H9 (cell line): ENCODE results near the gene ILDR1. TPM values are rescaled to one million over a fixed set of nuclear protein-coding genes. Genes with fewer than 3 reads are reported as not detected.

ENCODE experiments used
- DNase-seq: peaks from one replicate; pipeline ENCODE4 v3.0.0-alpha.2; 2017
- H2AFZ ChIP-seq: one replicate; pipeline ENCODE4 v1.6.1; 2013; ENCODE audit warnings: mild to moderate bottlenecking, low read length, control low read depth, moderate library complexity
- H2AK5ac ChIP-seq: 2 replicates; pipeline ENCODE4 v1.6.1; 2013; ENCODE audit warnings: low read length, control low read depth, mixed read lengths; ENCODE audit not compliant: insufficient read length
- H2BK120ac ChIP-seq: one replicate; pipeline ENCODE4 v1.6.1; 2013; ENCODE audit warnings: low read depth, mild to moderate bottlenecking, low read length, control low read depth, inconsistent platforms; ENCODE audit not compliant: poor library complexity, severe bottlenecking
- H2BK12ac ChIP-seq: 2 replicates; pipeline ENCODE4 v1.6.1; 2013; ENCODE audit warnings: low read length, control low read depth, mixed read lengths, low read depth; ENCODE audit not compliant: insufficient read length
- H2BK15ac ChIP-seq: 2 replicates; pipeline ENCODE4 v1.6.1; 2013; ENCODE audit warnings: low read depth, low read length, control low read depth
- H2BK20ac ChIP-seq: one replicate; pipeline ENCODE4 v1.6.1; 2013; ENCODE audit warnings: low read depth, mild to moderate bottlenecking, low read length, control low read depth, inconsistent platforms; ENCODE audit not compliant: poor library complexity, severe bottlenecking
- H2BK5ac ChIP-seq: 2 replicates; pipeline ENCODE4 v1.6.1; 2013; ENCODE audit warnings: low read length, control low read depth, mixed read lengths; ENCODE audit not compliant: insufficient read length
- H3K14ac ChIP-seq: 2 replicates; pipeline ENCODE4 v1.6.1; 2013; ENCODE audit warnings: low read length, control low read depth; ENCODE audit not compliant: insufficient read depth
- H3K18ac ChIP-seq: 2 replicates; pipeline ENCODE4 v1.6.1; 2013; ENCODE audit warnings: low read depth, mild to moderate bottlenecking, mixed read lengths, low read length, control low read depth; ENCODE audit not compliant: insufficient read length
- H3K23ac ChIP-seq: 2 replicates; pipeline ENCODE4 v1.6.1; 2013; ENCODE audit warnings: low read length, control low read depth, mixed read lengths, low read depth; ENCODE audit not compliant: insufficient read length
- H3K23me2 ChIP-seq: 2 replicates; pipeline ENCODE4 v1.6.1; 2013; ENCODE audit warnings: low read depth, mild to moderate bottlenecking, mixed read lengths, low read length, control low read depth; ENCODE audit not compliant: insufficient read length, poor library complexity, severe bottlenecking
- H3K27ac ChIP-seq: 2 replicates; pipeline ENCODE4 v1.5.1; 2013; ENCODE audit warnings: low read length, control low read depth, mixed read lengths, low read depth; ENCODE audit not compliant: insufficient read length
- H3K27me3 ChIP-seq: 2 replicates; pipeline ENCODE4 v1.6.1; 2013; ENCODE audit warnings: low read length, control low read depth, inconsistent platforms; ENCODE audit not compliant: insufficient read depth
- H3K4ac ChIP-seq: 2 replicates; pipeline ENCODE4 v1.6.1; 2013; ENCODE audit warnings: low read depth, mild to moderate bottlenecking, control low read depth, inconsistent platforms, low read length, moderate library complexity
- H3K4me1 ChIP-seq: 2 replicates; pipeline ENCODE4 v1.6.1; 2013; ENCODE audit warnings: low read length, control low read depth, inconsistent platforms; ENCODE audit not compliant: insufficient read depth
- H3K4me2 ChIP-seq: 2 replicates; pipeline ENCODE4 v1.6.1; 2013; ENCODE audit warnings: low read length, control low read depth, mixed read lengths; ENCODE audit not compliant: insufficient read length, insufficient read depth
- H3K56ac ChIP-seq: 2 replicates; pipeline ENCODE4 v1.6.1; 2013; ENCODE audit warnings: low read depth, mild to moderate bottlenecking, mixed read lengths, low read length, control low read depth; ENCODE audit not compliant: insufficient read length
- H3K79me1 ChIP-seq: 2 replicates; pipeline ENCODE4 v1.6.1; 2013; ENCODE audit warnings: low read depth, mild to moderate bottlenecking, moderate library complexity, low read length, control low read depth, inconsistent platforms; ENCODE audit not compliant: insufficient read depth, poor library complexity, severe bottlenecking
- H3K79me2 ChIP-seq: 2 replicates; pipeline ENCODE4 v1.6.1; 2013; ENCODE audit warnings: low read length, control low read depth, inconsistent platforms; ENCODE audit not compliant: insufficient read depth
- H3K9ac ChIP-seq: 2 replicates; pipeline ENCODE4 v1.6.1; 2013; ENCODE audit warnings: low read length, control low read depth, mixed read lengths; ENCODE audit not compliant: insufficient read length; ENCODE audit errors: extremely low read depth
- H3K9me3 ChIP-seq: one replicate; pipeline ENCODE4 v1.6.1; 2013; ENCODE audit warnings: low read depth, low read length, inconsistent platforms; ENCODE audit not compliant: control insufficient read depth
- H3T11ph ChIP-seq: one replicate; pipeline ENCODE4 v1.6.1; 2013; ENCODE audit warnings: mild to moderate bottlenecking, low read length, control low read depth, inconsistent platforms
- H4K20me1 ChIP-seq: one replicate; pipeline ENCODE4 v1.6.1; 2013; ENCODE audit not compliant: control insufficient read depth, insufficient read length, insufficient read depth
- H4K5ac ChIP-seq: 2 replicates; pipeline ENCODE4 v1.6.1; 2013; ENCODE audit warnings: low read depth, mild to moderate bottlenecking, mixed read lengths, low read length, control low read depth; ENCODE audit not compliant: insufficient read length
- H4K8ac ChIP-seq: replicated peaks from 2 replicates; pipeline ENCODE4 v1.6.1; 2013; ENCODE audit warnings: low read length, control low read depth, mixed read lengths, low read depth; ENCODE audit not compliant: insufficient read length
- H4K91ac ChIP-seq: 2 replicates; pipeline ENCODE4 v1.6.1; 2013; ENCODE audit warnings: low read depth, mild to moderate bottlenecking, moderate library complexity, mixed read lengths, low read length, control low read depth; ENCODE audit not compliant: insufficient read length
- H3K27ac Mint-ChIP-seq, 3 experiments: 2 replicates in 2 of 3; 3 replicates in 1 of 3; pipeline ENCODE4 v1.8.0; 2020 to 2021; ENCODE audit warnings: mixed read lengths in 3 of 3, mild to moderate bottlenecking in 1 of 3, moderate library complexity in 1 of 3
- H3K27me3 Mint-ChIP-seq: 2 replicates; pipeline ENCODE4 v1.8.0; 2021; ENCODE audit warnings: low read depth, mild to moderate bottlenecking, moderate library complexity, mixed read lengths
- H3K36me3 Mint-ChIP-seq, 3 experiments: 2 replicates in 2 of 3; 3 replicates in 1 of 3; pipeline ENCODE4 v1.8.0; 2020 to 2021; ENCODE audit warnings: low read depth in 3 of 3, mixed read lengths in 3 of 3; ENCODE audit not compliant: insufficient read depth in 1 of 3
- H3K4me1 Mint-ChIP-seq, 2 experiments: 2 replicates each; pipeline ENCODE4 v1.8.0; 2020; ENCODE audit warnings: mixed read lengths in 2 of 2
- H3K4me3 Mint-ChIP-seq, 2 experiments: 2 replicates in 1 of 2; 3 replicates in 1 of 2; pipeline ENCODE4 v1.8.0; 2020 to 2021; ENCODE audit warnings: mild to moderate bottlenecking in 2 of 2, mixed read lengths in 2 of 2, moderate library complexity in 1 of 2
- H3K9me3 Mint-ChIP-seq, 2 experiments: 2 replicates in 1 of 2; 3 replicates in 1 of 2; pipeline ENCODE4 v1.8.0; 2020; ENCODE audit warnings: mild to moderate bottlenecking in 2 of 2, mixed read lengths in 2 of 2, moderate library complexity in 1 of 2
- WGBS: extraction: QIAGEN DNeasy Blood & Tissue Kit; methylation state at CpG from one replicate; pipeline ENCODE4 v1.1.7; 2013; ENCODE audit warnings: missing lambda C conversion rate, low lambda C conversion rate, mixed read lengths; ENCODE audit not compliant: insufficient read length; ENCODE audit errors: extremely low coverage; 5-methylcytosine and 5-hydroxymethylcytosine counted together
- total RNA-seq: library from RNA; stranded (reverse); gene quantifications from 2 replicates; pipeline ENCODE4 v1.2.1, GENCODE V29; 2021
- TF ChIP-seq, protein P1 (sequence below): fragments of 200-600 bp; sonication (generic); conservative IDR thresholded peaks from 3 replicates; pipeline ENCODE4 v1.8.0; 2021; ENCODE audit warnings: antibody characterized with exemption, mild to moderate bottlenecking

Gene ILDR1
- total RNA-seq, 1 experiment from 2014 or later, result 0.68 TPM

DNA sequence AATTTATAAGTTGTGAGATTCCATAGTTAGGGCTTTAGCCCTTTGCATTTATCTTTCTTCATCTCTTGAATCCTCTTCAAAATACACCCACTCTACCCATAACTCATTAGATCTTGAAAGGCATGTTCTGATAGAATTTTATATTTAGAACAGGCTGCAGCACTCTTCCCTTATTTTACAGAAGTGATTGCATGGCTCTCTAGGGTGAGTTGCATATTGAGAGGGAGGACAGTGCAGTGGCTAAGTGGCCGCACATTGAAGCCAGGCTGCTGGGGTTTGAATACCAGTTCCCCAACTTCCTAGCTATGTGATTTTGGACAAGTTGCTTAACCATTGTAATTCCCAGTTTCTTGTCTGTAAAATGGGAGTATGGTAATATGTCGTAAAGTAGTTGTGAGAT, 35.6 kb upstream of the ILDR1 start:
- Histone ChIP-seq H3T11ph (no peak overlapping the region), H3K79me1 (no peaks in the 10 kb centered on the region), H2BK5ac (no peak overlapping the region), H4K20me1 (no peaks in the 10 kb centered on the region), H3K9me3 (no peaks in the 10 kb centered on the region), H3K27me3 (no peaks in the 10 kb centered on the region), H3K79me2 (no peaks in the 10 kb centered on the region), H4K8ac (no peak overlapping the region), H3K9ac (no peak overlapping the region), H2BK120ac (no peak overlapping the region), H2BK15ac (no peak overlapping the region), H3K27ac (no peak overlapping the region), H3K4me1 (no peaks in the 10 kb centered on the region; the same call in 1 of the 2 replicates), H4K5ac (no peak overlapping the region), H3K4me2 (no peak overlapping the region), H2BK20ac (no peak overlapping the region), H4K91ac (no peak overlapping the region), H3K56ac (no peak overlapping the region), H2AFZ (no peak overlapping the region), H3K4ac (no peak overlapping the region), H2AK5ac (no peak overlapping the region), H3K23ac (no peak overlapping the region), H3K23me2 (no peaks in the 10 kb centered on the region), H2BK12ac (no peak overlapping the region), H3K14ac (no peak overlapping the region), H3K18ac (no peak overlapping the region)
- Mint-ChIP-seq H3K27ac (no peak overlapping the region), H3K27me3 (peaks cover 5% of the 10 kb centered on the region; the same call in 1 of the 2 replicates), H3K9me3 (no peaks in the 10 kb centered on the region), H3K4me3 (no peak overlapping the region), H3K4me1 (peaks cover 12% of the 10 kb centered on the region in 2 experiments), H3K36me3 (no peaks in the 10 kb centered on the region)
- no peak for DNase-seq
- TF ChIP-seq, protein P1, sequence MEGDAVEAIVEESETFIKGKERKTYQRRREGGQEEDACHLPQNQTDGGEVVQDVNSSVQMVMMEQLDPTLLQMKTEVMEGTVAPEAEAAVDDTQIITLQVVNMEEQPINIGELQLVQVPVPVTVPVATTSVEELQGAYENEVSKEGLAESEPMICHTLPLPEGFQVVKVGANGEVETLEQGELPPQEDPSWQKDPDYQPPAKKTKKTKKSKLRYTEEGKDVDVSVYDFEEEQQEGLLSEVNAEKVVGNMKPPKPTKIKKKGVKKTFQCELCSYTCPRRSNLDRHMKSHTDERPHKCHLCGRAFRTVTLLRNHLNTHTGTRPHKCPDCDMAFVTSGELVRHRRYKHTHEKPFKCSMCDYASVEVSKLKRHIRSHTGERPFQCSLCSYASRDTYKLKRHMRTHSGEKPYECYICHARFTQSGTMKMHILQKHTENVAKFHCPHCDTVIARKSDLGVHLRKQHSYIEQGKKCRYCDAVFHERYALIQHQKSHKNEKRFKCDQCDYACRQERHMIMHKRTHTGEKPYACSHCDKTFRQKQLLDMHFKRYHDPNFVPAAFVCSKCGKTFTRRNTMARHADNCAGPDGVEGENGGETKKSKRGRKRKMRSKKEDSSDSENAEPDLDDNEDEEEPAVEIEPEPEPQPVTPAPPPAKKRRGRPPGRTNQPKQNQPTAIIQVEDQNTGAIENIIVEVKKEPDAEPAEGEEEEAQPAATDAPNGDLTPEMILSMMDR, result no peak
- WGBS, result no CpG with 5 or more reads among the region's 2 CpGs
